Sciatic nerve (tissue), 2 donors: ENCODE results near the gene QSOX2. TPM values are rescaled to one million over a fixed set of nuclear protein-coding genes. Genes with fewer than 3 reads are reported as not detected.

ENCODE experiments used
- ATAC-seq: fragments of 200-7000 bp; cut with Tn5 transposase; one replicate; pipeline ENCODE4 v1.9.1; 2020; ENCODE audit warnings: mild to moderate bottlenecking, moderate library complexity
- DNase-seq: peaks from one replicate; pipeline ENCODE4 v3.0.0-alpha.2; 2020; ENCODE audit warnings: low spot score
- intact Hi-C: fragments of 100-400 bp; cut with DNase I; formaldehyde crosslinking; loops from one replicate; pipeline ENCODE4 v1.14.2; 2022
- total RNA-seq: library from RNA; stranded (reverse); fragmentation: NEBNext Ultra II Directional; extraction: Animal tissue kit (Norgen Biotek cat#: 25700); gene quantifications from one replicate; pipeline ENCODE4 v1.2.1, GENCODE V29; 2021
- donor health status: DM: no; HTN: no; CAD: no.
- donor health status: DM: no; HTN: no; CAD: no.

QSOX2 gene
- total RNA-seq, 1 donor from 2014 or later: 7.5 TPM

- intact Hi-C loops: no loop called here
- no peak for DNase-seq
Measured at GRCh38 chr9:136172412-136173079, 73.1 kb downstream of the QSOX2 start.

GRCh38 chr9:136171801-136172411, 73.7 kb downstream of the QSOX2 start:
- ATAC-seq: no peak
- intact Hi-C loops: no loop called here
- DNase-seq: no peak

More at GRCh38 chr9:136172412-136173079, 73.1 kb downstream of the QSOX2 start:
- ATAC-seq: no peak

- ATAC-seq (no peak), DNase-seq (no peak)
- intact Hi-C loops: no loop called here
Measured at GRCh38 chr9:136171009-136171800, 74.4 kb downstream of the QSOX2 start.

- intact Hi-C loops: no loop called here
- ATAC-seq (no peak), DNase-seq (no peak)
Measured at GRCh38 chr9:136170006-136170901, 75.4 kb downstream of the QSOX2 start.

- intact Hi-C loops: no loop called here
- no peak for DNase-seq
- no peak for ATAC-seq
Measured at GRCh38 chr9:136169495-136169894, 76.1 kb downstream of the QSOX2 start.

GRCh38 chr9:136163248-136163850, 82.3 kb downstream of the QSOX2 start:
- no peak for DNase-seq
- intact Hi-C loops: no loop called here
- no peak for ATAC-seq

- no peak for ATAC-seq
- DNase-seq: no peak
- intact Hi-C loops: no loop called here
Measured at GRCh38 chr9:136160995-136161610, 84.5 kb downstream of the QSOX2 start.

GRCh38 chr9:136160381-136160841, 85.2 kb downstream of the QSOX2 start:
- no peak for DNase-seq
- no peak for ATAC-seq
- intact Hi-C loops: no loop called here

GRCh38 chr9:136159851-136160250, 85.8 kb downstream of the QSOX2 start:
- ATAC-seq (no peak), DNase-seq (no peak)
- intact Hi-C loops: no loop called here

- intact Hi-C loops: no loop called here
- DNase-seq: no peak
- ATAC-seq: no peak
Measured at GRCh38 chr9:136157477-136158265, 87.9 kb downstream of the QSOX2 start.

Other genes with a start within 250 kb of the QSOX2 start
- gene NACC2, start 150.5 kb downstream of the QSOX2 start, total RNA-seq: 56.8 TPM
- gene TMEM250, start 126.9 kb downstream of the QSOX2 start, total RNA-seq: 23.0 TPM
- not detected for gene LHX3, start 40.7 kb downstream of the QSOX2 start, total RNA-seq
- gene CCDC187, start 58.3 kb upstream of the QSOX2 start, total RNA-seq: 0.13 TPM
- gene GPSM1, start 81.7 kb upstream of the QSOX2 start, total RNA-seq: 43.7 TPM
- gene DNLZ, start 117.9 kb upstream of the QSOX2 start, total RNA-seq: 24.6 TPM
- 4.0 TPM for gene CARD9, start 127.9 kb upstream of the QSOX2 start, total RNA-seq
- 9.9 TPM for gene SNAPC4, start 154.4 kb upstream of the QSOX2 start, total RNA-seq
- 39.7 TPM for gene ENTR1, start 164.8 kb upstream of the QSOX2 start, total RNA-seq
- 38.9 TPM for gene PMPCA, start 164.8 kb upstream of the QSOX2 start, total RNA-seq
- gene INPP5E, start 194.0 kb upstream of the QSOX2 start, total RNA-seq: 18.0 TPM
- gene SEC16A, start 237.2 kb upstream of the QSOX2 start, total RNA-seq: 52.2 TPM